ENCODE data around the gene HOXB4. TPM values are rescaled to one million over a fixed set of nuclear protein-coding genes. Genes with fewer than 3 reads are reported as not detected.

Gene HOXB4
- total RNA-seq, 4 donors from 2014 or later: 0.18 to 1.8 (median 0.51) TPM

- Histone ChIP-seq H3K27ac (peak overlapping the region in 3 of 4 donors; percentile 56 to 78 (median 57)), H3K27me3 (peaks cover 21 to 32% (median 29%) of the 10 kb centered on the region in 3 donors), H3K4me1 (peaks cover 0 to 12% of the 10 kb centered on the region in 2 donors), H3K36me3 (no peaks in the 10 kb centered on the region), H3K4me3 (no peak overlapping the region), H3K9me3 (no peaks in the 10 kb centered on the region)
- in situ Hi-C loops (cut with MboI; ENCODE audit: low sequenced_read_pairs in 4 of 4) (no loop called here), intact Hi-C loops (cut with DNase I; ENCODE audit: low total_unique reads) (no loop called here)
- TF ChIP-seq, protein P1, sequence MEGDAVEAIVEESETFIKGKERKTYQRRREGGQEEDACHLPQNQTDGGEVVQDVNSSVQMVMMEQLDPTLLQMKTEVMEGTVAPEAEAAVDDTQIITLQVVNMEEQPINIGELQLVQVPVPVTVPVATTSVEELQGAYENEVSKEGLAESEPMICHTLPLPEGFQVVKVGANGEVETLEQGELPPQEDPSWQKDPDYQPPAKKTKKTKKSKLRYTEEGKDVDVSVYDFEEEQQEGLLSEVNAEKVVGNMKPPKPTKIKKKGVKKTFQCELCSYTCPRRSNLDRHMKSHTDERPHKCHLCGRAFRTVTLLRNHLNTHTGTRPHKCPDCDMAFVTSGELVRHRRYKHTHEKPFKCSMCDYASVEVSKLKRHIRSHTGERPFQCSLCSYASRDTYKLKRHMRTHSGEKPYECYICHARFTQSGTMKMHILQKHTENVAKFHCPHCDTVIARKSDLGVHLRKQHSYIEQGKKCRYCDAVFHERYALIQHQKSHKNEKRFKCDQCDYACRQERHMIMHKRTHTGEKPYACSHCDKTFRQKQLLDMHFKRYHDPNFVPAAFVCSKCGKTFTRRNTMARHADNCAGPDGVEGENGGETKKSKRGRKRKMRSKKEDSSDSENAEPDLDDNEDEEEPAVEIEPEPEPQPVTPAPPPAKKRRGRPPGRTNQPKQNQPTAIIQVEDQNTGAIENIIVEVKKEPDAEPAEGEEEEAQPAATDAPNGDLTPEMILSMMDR (IDR thresholded peaks at IDR 0.05 in 4 of 5, conservative IDR thresholded peaks at IDR 0.05 in 1 of 5): no peak
- TF ChIP-seq POLR2A (IDR thresholded peaks at IDR 0.05): no peak
- no peak for DNase-seq
- ATAC-seq: no peak
Observed at GRCh38 chr17:48567209-48567608, 10.9 kb downstream of the HOXB4 start.

GRCh38 chr17:48566717-48567116, 11.4 kb downstream of the HOXB4 start:
- Histone ChIP-seq H3K27ac (peak overlapping the region in 3 of 4 donors; percentile 56 to 78 (median 57)), H3K4me3 (no peak overlapping the region), H3K27me3 (peaks cover 21 to 29% (median 29%) of the 10 kb centered on the region in 3 donors), H3K9me3 (no peaks in the 10 kb centered on the region), H3K4me1 (peaks cover 0 to 7% of the 10 kb centered on the region in 2 donors), H3K36me3 (no peaks in the 10 kb centered on the region)
- in situ Hi-C loops (cut with MboI; ENCODE audit: low sequenced_read_pairs in 4 of 4): no loop called here
- intact Hi-C loops (cut with DNase I; ENCODE audit: low total_unique reads): no loop called here
- DNase-seq (no peak), ATAC-seq (no peak)
- TF ChIP-seq, protein P1 (IDR thresholded peaks at IDR 0.05 in 4 of 5, conservative IDR thresholded peaks at IDR 0.05 in 1 of 5): no peak
- no peak for TF ChIP-seq POLR2A (IDR thresholded peaks at IDR 0.05)

- Histone ChIP-seq H3K27me3 (peaks cover 21 to 29% (median 24%) of the 10 kb centered on the region in 3 donors), H3K4me3 (no peak overlapping the region), H3K9me3 (no peaks in the 10 kb centered on the region), H3K27ac (peak overlapping the region in 3 of 4 donors; percentile 56 to 78 (median 57)), H3K36me3 (no peaks in the 10 kb centered on the region), H3K4me1 (peaks cover 0 to 6% of the 10 kb centered on the region in 2 donors)
- TF ChIP-seq, protein P1 (IDR thresholded peaks at IDR 0.05 in 4 of 5, conservative IDR thresholded peaks at IDR 0.05 in 1 of 5): no peak
- no peak for TF ChIP-seq POLR2A (IDR thresholded peaks at IDR 0.05)
- ATAC-seq (no peak), DNase-seq (no peak)
- intact Hi-C loops (cut with DNase I; ENCODE audit: low total_unique reads) (no loop called here), in situ Hi-C loops (cut with MboI; ENCODE audit: low sequenced_read_pairs in 4 of 4) (no loop called here)
Observed at GRCh38 chr17:48565925-48566710, 12.0 kb downstream of the HOXB4 start.

DNA sequence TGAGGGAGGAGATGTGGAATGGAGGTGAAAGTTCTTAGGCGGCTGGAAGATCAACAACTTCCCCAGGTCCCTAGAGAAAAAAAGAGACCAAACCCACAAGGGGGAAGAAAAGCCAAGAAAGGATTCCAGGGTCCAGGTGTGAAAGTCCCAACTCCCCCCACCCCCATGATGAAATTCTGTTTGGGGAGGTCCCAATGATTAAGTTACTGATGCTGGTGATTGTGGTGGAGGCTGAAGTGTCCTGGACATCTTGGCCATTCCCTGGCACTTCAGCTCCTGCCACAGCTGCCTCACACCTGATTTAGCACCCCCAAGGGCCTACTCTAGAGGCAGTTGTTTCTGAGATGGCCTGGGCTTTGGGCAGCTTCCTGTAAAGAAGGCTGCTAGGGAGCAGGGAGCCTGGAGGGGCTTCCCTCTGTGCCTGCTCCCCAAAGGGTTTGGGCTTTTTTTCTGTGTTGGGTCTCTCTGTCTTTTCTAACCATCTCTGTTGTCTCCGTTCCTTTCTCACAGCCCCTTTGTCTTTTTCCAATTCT, 13.1 kb downstream of the HOXB4 start:
- Histone ChIP-seq H3K4me3 (peak overlapping the region in 1 of 4 donors; percentile 53), H3K4me1 (peaks cover 0 to 6% of the 10 kb centered on the region in 2 donors), H3K27ac (peak overlapping the region; percentile 4 to 67 (median 43)), H3K36me3 (no peaks in the 10 kb centered on the region), H3K9me3 (no peaks in the 10 kb centered on the region), H3K27me3 (peaks cover 21% of the 10 kb centered on the region in 3 donors)
- ATAC-seq (no peak), DNase-seq (no peak)
- TF ChIP-seq POLR2A (IDR thresholded peaks at IDR 0.05): no peak
- TF ChIP-seq, protein P1 (IDR thresholded peaks at IDR 0.05 in 4 of 5, conservative IDR thresholded peaks at IDR 0.05 in 1 of 5): no peak
- intact Hi-C loops (cut with DNase I; ENCODE audit: low total_unique reads): no loop called here
- in situ Hi-C loops (cut with MboI; ENCODE audit: low sequenced_read_pairs in 4 of 4): no loop called here

All from gastrocnemius medialis (tissue), 4 donors.